ENCODE measurements around the gene BCO2.

The BCO2 gene, protein sequence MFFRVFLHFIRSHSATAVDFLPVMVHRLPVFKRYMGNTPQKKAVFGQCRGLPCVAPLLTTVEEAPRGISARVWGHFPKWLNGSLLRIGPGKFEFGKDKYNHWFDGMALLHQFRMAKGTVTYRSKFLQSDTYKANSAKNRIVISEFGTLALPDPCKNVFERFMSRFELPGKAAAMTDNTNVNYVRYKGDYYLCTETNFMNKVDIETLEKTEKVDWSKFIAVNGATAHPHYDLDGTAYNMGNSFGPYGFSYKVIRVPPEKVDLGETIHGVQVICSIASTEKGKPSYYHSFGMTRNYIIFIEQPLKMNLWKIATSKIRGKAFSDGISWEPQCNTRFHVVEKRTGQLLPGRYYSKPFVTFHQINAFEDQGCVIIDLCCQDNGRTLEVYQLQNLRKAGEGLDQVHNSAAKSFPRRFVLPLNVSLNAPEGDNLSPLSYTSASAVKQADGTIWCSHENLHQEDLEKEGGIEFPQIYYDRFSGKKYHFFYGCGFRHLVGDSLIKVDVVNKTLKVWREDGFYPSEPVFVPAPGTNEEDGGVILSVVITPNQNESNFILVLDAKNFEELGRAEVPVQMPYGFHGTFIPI

DNA sequence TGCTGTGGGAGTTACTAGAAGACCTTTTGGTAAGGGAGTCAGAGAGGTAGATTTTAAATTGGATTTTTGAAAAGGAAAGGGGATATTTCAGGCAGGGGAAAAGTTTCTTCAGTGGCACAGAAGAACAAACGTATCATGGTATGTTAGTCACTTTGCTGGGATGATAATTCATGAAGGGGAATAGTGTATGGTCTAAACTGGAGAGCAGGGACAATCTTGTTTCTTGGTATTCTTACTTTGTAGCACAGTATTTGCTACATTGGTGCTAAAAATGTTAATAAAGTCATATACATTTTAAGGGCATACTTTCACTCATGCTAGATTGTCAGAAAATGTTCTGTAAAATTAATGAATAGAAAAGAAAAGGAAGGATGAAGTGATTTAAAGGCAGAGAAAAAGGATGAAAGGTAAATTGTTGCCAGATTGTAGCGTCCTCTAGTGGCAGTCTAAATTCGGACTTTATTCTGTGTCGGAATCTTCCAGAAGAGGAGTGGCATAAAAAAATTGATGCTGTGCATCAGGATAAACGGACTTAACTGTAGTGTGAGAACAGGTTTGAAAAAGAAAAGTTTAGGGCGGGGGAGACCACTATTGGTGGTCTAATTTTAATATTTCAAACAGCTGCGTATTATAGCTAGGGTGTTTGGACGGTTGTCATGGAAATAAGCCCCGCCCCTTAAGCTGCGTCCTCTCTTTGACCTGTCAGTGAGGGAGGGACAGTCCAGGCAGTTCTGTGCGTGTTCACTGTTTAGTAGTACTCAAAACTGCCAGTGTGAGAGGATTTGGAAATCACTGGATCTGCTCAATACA is at the start of gene BCO2:
TSS of gene BCO2 (plus strand) at position 724 of the 810 bp plus-strand sequence. CDS start 90 bp downstream, outside the sequence.
- no peak for DNase-seq (ENCODE audit: extremely low read depth, insufficient read length)
- TF ChIP-seq, protein P1, sequence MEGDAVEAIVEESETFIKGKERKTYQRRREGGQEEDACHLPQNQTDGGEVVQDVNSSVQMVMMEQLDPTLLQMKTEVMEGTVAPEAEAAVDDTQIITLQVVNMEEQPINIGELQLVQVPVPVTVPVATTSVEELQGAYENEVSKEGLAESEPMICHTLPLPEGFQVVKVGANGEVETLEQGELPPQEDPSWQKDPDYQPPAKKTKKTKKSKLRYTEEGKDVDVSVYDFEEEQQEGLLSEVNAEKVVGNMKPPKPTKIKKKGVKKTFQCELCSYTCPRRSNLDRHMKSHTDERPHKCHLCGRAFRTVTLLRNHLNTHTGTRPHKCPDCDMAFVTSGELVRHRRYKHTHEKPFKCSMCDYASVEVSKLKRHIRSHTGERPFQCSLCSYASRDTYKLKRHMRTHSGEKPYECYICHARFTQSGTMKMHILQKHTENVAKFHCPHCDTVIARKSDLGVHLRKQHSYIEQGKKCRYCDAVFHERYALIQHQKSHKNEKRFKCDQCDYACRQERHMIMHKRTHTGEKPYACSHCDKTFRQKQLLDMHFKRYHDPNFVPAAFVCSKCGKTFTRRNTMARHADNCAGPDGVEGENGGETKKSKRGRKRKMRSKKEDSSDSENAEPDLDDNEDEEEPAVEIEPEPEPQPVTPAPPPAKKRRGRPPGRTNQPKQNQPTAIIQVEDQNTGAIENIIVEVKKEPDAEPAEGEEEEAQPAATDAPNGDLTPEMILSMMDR (IDR thresholded peaks at IDR 0.05; ENCODE audit: insufficient read depth, low read length, poor library complexity, severe bottlenecking): peak; percentile 74
- Histone ChIP-seq H3K27me3 (replicated peaks; ENCODE audit: control insufficient read depth, insufficient read depth, low read length) (no peaks in the 10 kb centered on the region), H3K36me3 (ENCODE audit: control insufficient read depth, insufficient read depth, low read length) (no peaks in the 10 kb centered on the region), H3K4me3 (replicated peaks; ENCODE audit: low read depth, low read length) (no peak within 1 kb of the TSS; the same call in 1 of the 2 replicates)

DNA sequence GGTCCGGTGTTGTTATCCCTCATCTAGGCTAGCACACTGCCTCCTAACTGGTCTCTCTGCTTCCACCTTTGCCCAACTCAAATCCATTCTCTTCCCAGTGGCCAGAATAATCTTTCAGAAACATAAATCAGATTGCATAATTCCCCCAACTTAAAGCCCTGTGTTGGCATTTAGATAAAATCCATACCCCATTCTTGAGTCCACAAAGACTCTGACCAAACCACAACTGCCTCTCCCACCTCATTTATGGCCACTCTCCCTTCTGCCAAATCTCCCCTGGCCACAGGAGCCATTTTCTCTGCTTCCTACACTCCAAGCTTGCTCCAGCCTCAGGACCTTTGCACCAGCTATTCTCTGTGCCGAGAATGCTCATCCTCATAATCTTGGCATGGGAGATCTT is 48.3 kb upstream of the BCO2 start:
- TF ChIP-seq, protein P1 (IDR thresholded peaks at IDR 0.05; ENCODE audit: insufficient read depth, low read length, poor library complexity, severe bottlenecking): no peak
- H3K36me3 ChIP-seq (ENCODE audit: control insufficient read depth, insufficient read depth, low read length): no peaks in the 10 kb centered on the region
- no peaks in the 10 kb centered on the region for H3K27me3 ChIP-seq (replicated peaks; ENCODE audit: control insufficient read depth, insufficient read depth, low read length)
- DNase-seq (ENCODE audit: extremely low read depth, insufficient read length): no peak
- no peak overlapping the region for H3K4me3 ChIP-seq (replicated peaks; ENCODE audit: low read depth, low read length)

DNA sequence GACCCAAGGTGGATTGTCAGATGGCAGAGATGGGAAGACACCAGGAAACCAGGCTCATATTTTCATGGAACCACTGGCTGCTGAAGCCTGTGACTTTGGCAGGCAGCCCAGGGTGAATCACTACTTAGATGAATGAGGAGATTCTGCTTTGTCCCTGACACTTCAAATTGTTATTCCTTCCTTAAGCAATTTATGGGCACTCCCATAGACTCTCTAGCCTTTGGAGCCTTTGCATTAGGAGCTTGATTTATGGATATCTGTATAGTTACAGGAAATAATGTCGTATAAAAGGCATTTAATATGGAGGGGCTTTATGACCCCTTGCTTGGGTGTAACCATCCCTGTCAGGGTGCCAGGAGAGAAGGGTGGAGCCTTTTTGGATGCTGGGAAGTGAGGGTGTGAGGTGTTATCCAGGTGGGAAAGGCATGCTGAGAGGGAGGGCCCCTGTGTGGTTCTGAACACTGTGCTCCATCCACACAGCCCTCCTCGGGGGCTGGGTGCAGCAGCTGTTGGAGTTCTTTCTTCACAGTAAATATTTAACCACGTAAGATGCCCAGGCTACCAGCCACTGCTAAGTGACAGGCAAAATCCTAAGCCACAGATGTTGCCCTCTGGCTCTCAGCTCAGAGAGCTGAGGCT is 46.7 kb upstream of the BCO2 start:
- DNase-seq (ENCODE audit: extremely low read depth, insufficient read length): no peak
- no peaks in the 10 kb centered on the region for H3K27me3 ChIP-seq (replicated peaks; ENCODE audit: control insufficient read depth, insufficient read depth, low read length)
- no peak overlapping the region for H3K4me3 ChIP-seq (replicated peaks; ENCODE audit: low read depth, low read length)
- TF ChIP-seq, protein P1 (IDR thresholded peaks at IDR 0.05; ENCODE audit: insufficient read depth, low read length, poor library complexity, severe bottlenecking): no peak
- no peaks in the 10 kb centered on the region for H3K36me3 ChIP-seq (ENCODE audit: control insufficient read depth, insufficient read depth, low read length)

DNA sequence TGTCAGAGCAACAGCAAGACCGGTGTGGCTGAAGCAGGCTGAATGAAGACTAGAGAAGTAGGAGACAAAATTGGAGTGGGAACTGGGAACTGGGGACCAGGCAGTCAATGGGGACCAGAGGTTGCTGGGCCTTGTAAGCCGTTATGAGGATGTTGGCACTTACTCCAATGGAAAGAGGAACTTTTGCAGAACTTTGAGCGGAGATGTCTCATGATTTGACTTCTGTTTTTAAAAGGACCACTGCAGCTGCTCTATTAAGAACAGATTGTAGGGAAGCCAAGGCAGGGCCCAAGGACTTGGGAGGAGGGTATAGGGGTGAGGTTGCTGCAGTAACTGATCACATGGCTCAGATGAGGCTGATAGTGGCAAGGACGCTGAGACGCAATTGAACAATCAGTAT is 45.7 kb upstream of the BCO2 start:
- Histone ChIP-seq H3K36me3 (ENCODE audit: control insufficient read depth, insufficient read depth, low read length) (no peaks in the 10 kb centered on the region), H3K27me3 (replicated peaks; ENCODE audit: control insufficient read depth, insufficient read depth, low read length) (no peaks in the 10 kb centered on the region), H3K4me3 (replicated peaks; ENCODE audit: low read depth, low read length) (no peak overlapping the region)
- TF ChIP-seq, protein P1 (IDR thresholded peaks at IDR 0.05; ENCODE audit: insufficient read depth, low read length, poor library complexity, severe bottlenecking): no peak
- DNase-seq (ENCODE audit: extremely low read depth, insufficient read length): no peak

DNA sequence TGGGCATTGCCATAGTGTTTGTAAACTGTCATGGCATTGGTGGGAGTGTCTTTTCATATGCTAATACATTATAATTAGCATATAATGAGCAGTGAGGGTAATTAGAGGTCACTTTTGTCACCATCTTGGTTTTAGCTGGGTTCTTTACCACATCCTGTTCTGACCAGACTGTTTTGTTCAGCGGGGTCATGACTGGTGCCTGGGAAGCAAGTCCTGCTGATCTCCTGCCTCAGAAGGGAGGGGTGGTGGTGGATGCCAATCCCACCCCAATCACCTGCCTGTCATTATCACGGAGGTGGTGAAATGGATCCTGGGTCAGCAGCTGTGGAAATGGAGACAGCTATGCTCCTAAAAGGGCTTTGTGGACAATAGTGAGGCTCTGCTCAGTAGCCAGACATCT is 42.6 kb upstream of the BCO2 start:
- no peak for DNase-seq (ENCODE audit: extremely low read depth, insufficient read length)
- Histone ChIP-seq H3K4me3 (replicated peaks; ENCODE audit: low read depth, low read length) (no peak overlapping the region), H3K36me3 (ENCODE audit: control insufficient read depth, insufficient read depth, low read length) (no peaks in the 10 kb centered on the region), H3K27me3 (replicated peaks; ENCODE audit: control insufficient read depth, insufficient read depth, low read length) (no peaks in the 10 kb centered on the region)
- TF ChIP-seq, protein P1 (IDR thresholded peaks at IDR 0.05; ENCODE audit: insufficient read depth, low read length, poor library complexity, severe bottlenecking): no peak
